Lower lobe of right lung (tissue), 2 donors: ENCODE measurements around the gene GPR85. TPM values are rescaled to one million over a fixed set of nuclear protein-coding genes. Genes with fewer than 3 reads are reported as not detected.
"Not testable (repeated sequence)": the region's sequence is repeated elsewhere in the genome, so short reads cannot be mapped to it uniquely, and the experiment has no call there.

Experiments used
- ATAC-seq, 2 donors: fragments of 200-7000 bp; cut with Tn5 transposase; one replicate each; pipeline ENCODE4 v1.9.1; 2020 to 2022; ENCODE audit warnings: mild to moderate bottlenecking in 2 of 2, moderate library complexity in 2 of 2
- DNase-seq: peaks from one replicate; pipeline ENCODE4 v3.0.0-alpha.2; 2020
- H3K27ac ChIP-seq: fragments of 200-600 bp; one replicate; pipeline ENCODE4 v1.8.0; 2022
- H3K27me3 ChIP-seq: fragments of 200-600 bp; one replicate; pipeline ENCODE4 v1.8.0; 2022; ENCODE audit warnings: low read depth
- H3K36me3 ChIP-seq: fragments of 200-600 bp; one replicate; pipeline ENCODE4 v1.8.0; 2022; ENCODE audit warnings: mild to moderate bottlenecking
- H3K4me1 ChIP-seq: fragments of 200-600 bp; one replicate; pipeline ENCODE4 v1.8.0; 2022
- H3K4me3 ChIP-seq: fragments of 200-600 bp; one replicate; pipeline ENCODE4 v1.8.0; 2022; ENCODE audit warnings: mild to moderate bottlenecking
- H3K9me3 ChIP-seq: fragments of 200-600 bp; one replicate; pipeline ENCODE4 v1.8.0; 2022
- intact Hi-C: fragments of 100-400 bp; cut with DNase I; formaldehyde crosslinking; loops from one replicate; pipeline ENCODE4 v1.11.0; 2022
- total RNA-seq: library from RNA; stranded (reverse); fragmentation: NEBNext Ultra II Directional; extraction: Animal tissue kit (Norgen Biotek cat#: 25700); gene quantifications from one replicate; pipeline ENCODE4 v1.2.1, GENCODE V29; 2021
- TF ChIP-seq, protein P1 (sequence below): fragments of 200-600 bp; IDR thresholded peaks from one replicate; pipeline ENCODE4 v1.8.0; 2022; ENCODE audit warnings: antibody characterized with exemption, mild to moderate bottlenecking
- donor health status: DM: no; HTN: yes; CAD: no; lungs with severe emphysema.

GPR85 gene
- total RNA-seq, 1 donor from 2014 or later: 4.5 TPM

DNA sequence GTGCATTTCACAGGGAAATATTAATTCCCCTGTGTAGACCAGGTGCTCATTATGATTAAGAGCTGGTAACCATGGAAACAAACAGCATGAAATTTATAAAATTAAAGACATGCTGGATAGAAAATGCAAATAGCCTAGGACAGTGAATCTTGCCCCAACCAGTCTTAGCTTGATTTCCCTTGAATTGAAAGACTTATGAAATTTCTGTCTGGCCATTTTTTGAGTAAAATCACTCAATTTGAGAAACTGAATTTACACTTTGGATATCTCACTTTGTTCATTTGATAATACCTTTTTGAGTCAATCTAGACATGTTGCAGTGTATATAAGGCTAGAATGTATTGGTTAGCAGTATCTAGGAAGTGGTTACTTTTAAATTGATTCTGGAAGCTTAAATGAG is 36.1 kb upstream of the GPR85 start:
- no peak for DNase-seq
- no peak overlapping the region for H3K27ac ChIP-seq
- TF ChIP-seq, protein P1, sequence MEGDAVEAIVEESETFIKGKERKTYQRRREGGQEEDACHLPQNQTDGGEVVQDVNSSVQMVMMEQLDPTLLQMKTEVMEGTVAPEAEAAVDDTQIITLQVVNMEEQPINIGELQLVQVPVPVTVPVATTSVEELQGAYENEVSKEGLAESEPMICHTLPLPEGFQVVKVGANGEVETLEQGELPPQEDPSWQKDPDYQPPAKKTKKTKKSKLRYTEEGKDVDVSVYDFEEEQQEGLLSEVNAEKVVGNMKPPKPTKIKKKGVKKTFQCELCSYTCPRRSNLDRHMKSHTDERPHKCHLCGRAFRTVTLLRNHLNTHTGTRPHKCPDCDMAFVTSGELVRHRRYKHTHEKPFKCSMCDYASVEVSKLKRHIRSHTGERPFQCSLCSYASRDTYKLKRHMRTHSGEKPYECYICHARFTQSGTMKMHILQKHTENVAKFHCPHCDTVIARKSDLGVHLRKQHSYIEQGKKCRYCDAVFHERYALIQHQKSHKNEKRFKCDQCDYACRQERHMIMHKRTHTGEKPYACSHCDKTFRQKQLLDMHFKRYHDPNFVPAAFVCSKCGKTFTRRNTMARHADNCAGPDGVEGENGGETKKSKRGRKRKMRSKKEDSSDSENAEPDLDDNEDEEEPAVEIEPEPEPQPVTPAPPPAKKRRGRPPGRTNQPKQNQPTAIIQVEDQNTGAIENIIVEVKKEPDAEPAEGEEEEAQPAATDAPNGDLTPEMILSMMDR: no peak
- H3K27me3 ChIP-seq: no peaks in the 10 kb centered on the region
- no peaks in the 10 kb centered on the region for H3K9me3 ChIP-seq
- H3K4me1 ChIP-seq: peaks cover 5% of the 10 kb centered on the region
- H3K4me3 ChIP-seq: no peak overlapping the region
- intact Hi-C loops: no loop called here
- no peak for ATAC-seq
- H3K36me3 ChIP-seq: no peaks in the 10 kb centered on the region

DNA sequence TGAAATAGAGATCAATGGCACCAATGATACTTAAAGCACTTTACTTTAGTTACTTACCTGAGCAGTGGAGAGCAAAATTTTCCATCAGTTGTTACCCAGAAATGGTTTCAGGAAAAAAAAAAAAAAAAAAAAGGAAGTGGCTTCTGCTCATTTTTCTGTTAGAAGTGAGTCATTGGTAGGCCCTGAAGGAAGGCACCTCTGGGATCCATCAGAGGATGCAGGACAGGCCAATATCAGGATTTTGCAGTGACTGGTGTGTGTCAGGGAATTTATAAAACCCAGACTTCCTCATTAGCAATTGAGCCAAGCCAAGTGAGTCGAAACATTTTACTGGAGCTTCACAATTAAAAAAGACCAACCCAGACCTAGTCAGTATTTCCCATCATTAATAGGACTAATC is 34.0 kb upstream of the GPR85 start:
- intact Hi-C loops: no loop called here
- Histone ChIP-seq H3K4me1 (peaks cover 9% of the 10 kb centered on the region), H3K27ac (no peak overlapping the region), H3K4me3 (no peak overlapping the region), H3K9me3 (no peaks in the 10 kb centered on the region), H3K27me3 (no peaks in the 10 kb centered on the region), H3K36me3 (peaks cover 8% of the 10 kb centered on the region)
- ATAC-seq: no peak
- TF ChIP-seq, protein P1: no peak
- no peak for DNase-seq

DNA sequence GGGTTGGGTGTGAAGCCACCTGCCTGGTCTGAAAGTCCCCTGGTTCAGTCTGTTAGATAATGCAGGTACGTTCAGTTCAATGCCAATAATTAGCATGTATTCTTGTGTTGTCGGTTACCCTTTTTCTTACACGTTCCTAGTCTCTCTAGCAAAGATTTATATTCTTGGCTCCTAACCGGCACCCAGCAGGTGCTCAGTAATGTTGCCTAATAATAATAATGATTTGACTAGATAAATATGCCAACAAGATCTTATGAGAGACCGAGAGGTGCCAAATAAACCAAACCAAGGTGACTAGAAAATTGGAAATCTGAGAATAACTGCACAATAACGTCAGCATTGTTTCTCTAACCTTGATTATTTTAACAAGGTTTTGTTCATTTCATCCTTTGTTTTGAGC is 32.8 kb upstream of the GPR85 start:
- Histone ChIP-seq H3K27ac (no peak overlapping the region), H3K4me1 (peaks cover 9% of the 10 kb centered on the region), H3K9me3 (no peaks in the 10 kb centered on the region), H3K27me3 (no peaks in the 10 kb centered on the region), H3K36me3 (peaks cover 14% of the 10 kb centered on the region), H3K4me3 (no peak overlapping the region)
- TF ChIP-seq, protein P1: no peak
- ATAC-seq (no peak), DNase-seq (no peak)
- intact Hi-C loops: no loop called here

- H3K9me3 ChIP-seq: no peaks in the 10 kb centered on the region
- H3K4me1 ChIP-seq: peaks cover 9% of the 10 kb centered on the region
- peak within 1 kb of the TSS; percentile 72 for H3K4me3 ChIP-seq
- ATAC-seq: peak; percentile 99 to 100
- no peaks in the 10 kb centered on the region for H3K27me3 ChIP-seq
- TF ChIP-seq, protein P1: no peak
- H3K36me3 ChIP-seq: peaks cover 14% of the 10 kb centered on the region
- intact Hi-C loops: no loop called here
- H3K27ac ChIP-seq: peak within 1 kb of the TSS; percentile 75
- DNase-seq: peak; percentile 95
Measured at GRCh38 chr7:113118074-113118959, 31.7 kb upstream of the GPR85 start, which contains the start of gene SMIM30. TSS of gene SMIM30 (minus strand) at chr7:113118554. CDS start at chr7:113117578, 976 bp downstream.

- H3K27me3 ChIP-seq, H3K4me1 ChIP-seq, intact Hi-C loops, H3K9me3 ChIP-seq: not testable (repeated sequence)
- ATAC-seq (peak; percentile 45 to 63), DNase-seq (peak; percentile 47)
- H3K27ac ChIP-seq: peak overlapping the region; percentile 75
- H3K36me3 ChIP-seq: peaks cover 14% of the 10 kb centered on the region
- peak overlapping the region; percentile 72 for H3K4me3 ChIP-seq
Measured at GRCh38 chr7:113117374-113117774, 30.7 kb upstream of the GPR85 start.

GRCh38 chr7:113113912-113114311 is 27.3 kb upstream of the GPR85 start:
- Histone ChIP-seq H3K36me3 (peaks cover 14% of the 10 kb centered on the region), H3K9me3 (no peaks in the 10 kb centered on the region), H3K27me3 (no peaks in the 10 kb centered on the region), H3K27ac (no peak overlapping the region), H3K4me3 (no peak overlapping the region), H3K4me1 (peaks cover 5% of the 10 kb centered on the region)
- intact Hi-C loops: no loop called here
- no peak for DNase-seq
- TF ChIP-seq, protein P1: no peak
- no peak for ATAC-seq
